ENCODE data around the gene ATP6AP1.
"Not testable (repeated sequence)": the region's sequence is repeated elsewhere in the genome, so short reads cannot be mapped to it uniquely, and the experiment has no call there.

Gene ATP6AP1

DNA sequence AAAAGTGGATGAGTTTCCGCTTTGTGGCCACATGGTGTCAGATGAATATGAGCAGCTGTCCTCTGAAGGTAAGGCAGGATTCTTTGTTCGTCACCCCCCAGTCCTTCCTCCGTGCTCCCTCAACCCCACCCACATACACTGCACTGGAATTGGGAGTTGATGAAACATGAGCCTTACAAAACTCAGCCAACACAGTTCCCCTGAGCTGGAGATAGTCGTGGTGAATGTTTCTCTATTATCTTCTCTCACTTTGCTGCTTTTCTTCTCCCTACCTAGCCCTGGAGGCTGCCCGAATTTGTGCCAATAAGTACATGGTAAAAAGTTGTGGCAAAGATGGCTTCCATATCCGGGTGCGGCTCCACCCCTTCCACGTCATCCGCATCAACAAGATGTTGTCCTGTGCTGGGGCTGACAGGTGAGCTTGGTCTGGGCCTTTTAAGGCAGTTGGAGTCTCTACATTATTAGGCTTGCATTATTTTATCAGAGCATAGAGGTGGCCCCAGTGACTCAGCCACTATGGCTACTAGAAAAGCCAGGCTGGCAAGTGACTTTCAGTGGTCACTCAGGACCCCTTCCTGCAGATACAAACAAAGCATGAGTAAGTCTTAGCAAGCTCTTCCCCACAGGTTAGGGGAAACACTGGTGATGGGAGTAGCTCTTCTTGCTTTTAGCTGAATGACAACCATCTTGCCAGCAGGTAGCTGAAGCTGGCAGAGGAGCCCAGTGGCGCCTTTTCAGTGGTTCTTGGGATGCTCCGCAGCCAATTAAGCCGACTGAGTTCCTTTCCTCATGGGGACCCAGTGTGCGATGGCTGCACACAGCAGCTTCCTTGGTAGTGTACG, 28.7 kb upstream of the ATP6AP1 start:
- no peak for DNase-seq (ENCODE audit: low spot score)

DNA sequence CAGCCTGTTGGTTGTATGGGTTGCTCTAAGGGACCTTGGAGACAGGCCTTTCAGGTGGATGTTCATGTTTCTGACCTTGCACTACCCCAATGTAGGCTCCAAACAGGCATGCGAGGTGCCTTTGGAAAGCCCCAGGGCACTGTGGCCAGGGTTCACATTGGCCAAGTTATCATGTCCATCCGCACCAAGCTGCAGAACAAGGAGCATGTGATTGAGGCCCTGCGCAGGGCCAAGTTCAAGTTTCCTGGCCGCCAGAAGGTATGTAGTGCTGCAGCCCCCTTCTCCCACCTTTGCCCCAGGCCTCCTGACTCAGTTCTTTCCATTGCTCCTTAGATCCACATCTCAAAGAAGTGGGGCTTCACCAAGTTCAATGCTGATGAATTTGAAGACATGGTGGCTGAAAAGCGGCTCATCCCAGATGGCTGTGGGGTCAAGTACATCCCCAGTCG, 28.1 kb upstream of the ATP6AP1 start:
- not testable (repeated sequence) for DNase-seq (ENCODE audit: low spot score)

DNA sequence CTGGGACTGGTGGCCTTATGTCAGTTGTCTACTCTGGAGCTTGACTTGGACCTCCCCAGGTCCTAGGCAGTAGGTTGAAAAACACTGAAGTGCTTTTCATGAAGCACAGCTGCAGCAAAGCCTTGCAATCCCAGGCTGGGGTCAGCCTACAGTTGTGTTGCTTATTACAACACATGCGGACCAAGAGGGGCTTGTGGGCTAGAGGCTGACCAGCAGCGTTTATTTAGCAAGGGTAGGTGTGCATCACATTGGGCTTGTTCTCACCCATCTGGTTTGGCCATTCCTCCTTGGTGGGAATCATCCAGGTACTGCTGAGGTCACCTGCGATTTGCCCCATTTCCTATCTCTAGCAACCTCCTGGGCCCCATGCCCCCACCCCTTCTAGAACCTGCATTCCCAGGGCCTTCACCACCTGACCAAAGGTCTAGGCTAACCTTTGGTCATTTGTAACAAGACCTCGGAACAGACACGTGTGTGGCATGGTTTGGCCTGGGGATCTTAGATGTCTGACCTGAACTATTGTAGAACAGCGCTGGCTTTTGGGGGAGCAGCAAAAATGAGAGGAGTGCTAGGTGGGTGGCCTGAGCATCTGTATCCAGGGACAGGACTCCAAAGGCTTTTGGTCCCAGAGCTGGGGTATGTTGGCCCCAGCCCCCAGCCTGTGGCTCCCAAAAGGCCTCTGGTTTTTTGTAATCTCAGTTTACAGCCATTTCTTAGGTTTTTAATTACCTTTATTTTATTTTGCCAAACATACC, 27.3 kb upstream of the ATP6AP1 start:
- DNase-seq (ENCODE audit: low spot score), result no peak

DNA sequence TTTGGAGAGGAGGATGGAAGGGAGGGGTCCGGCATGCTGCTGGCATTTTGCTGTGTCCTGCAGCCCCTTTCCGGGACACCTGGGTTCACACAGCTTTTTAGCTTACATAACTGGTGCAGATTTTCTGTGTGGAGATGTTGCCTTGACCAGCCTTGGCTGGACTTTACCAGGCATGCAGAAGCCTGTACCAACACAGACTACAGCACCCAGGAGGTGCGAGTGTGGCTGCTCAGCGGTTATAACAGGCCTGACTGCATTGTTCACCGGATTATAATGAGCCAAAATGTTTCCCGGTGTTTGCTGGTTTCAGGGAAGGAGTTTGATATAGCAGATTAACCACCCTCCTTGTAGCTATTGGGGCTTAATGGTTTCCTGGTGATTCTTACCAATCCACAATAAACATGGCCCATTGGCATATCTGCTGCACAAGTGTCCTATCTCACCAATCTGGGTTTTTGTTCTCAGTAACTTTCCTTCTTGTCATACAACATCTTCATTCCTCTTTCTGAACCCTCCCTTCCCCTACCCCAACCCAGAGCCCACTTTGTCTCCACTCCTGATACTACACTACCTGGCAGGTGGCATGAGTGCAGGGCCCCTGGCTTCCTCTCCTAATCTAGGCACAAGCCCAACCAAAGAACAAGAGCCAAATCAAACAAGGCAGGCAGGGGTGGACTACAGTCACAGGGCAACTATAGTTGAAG, 26.4 kb upstream of the ATP6AP1 start:
- DNase-seq (ENCODE audit: low spot score), result no peak

DNA sequence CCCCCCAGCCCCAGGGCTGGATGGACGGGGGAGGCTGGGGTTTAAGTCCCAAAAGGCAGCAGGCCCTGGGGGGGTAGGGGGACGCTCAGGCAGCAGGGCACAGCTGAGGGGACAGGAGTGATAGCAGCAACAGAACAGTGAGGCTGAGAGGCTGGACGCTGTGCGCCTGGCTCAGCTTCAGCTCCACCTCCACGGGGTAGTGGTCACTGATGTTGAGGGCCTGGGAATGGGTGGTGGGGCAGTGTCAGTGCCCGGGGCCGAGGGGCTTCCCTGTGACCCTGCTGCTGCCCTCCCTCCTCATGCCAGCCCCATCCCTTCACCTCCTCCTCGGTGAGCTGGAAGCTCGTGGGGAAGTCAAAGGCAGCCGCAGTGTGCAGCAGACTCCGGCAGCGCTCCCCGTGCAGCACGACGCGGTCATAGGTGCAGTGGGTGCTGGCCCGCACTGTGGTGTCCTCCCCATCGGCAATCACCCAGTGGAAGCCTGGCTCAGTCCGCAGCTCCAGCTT, 25.8 kb upstream of the ATP6AP1 start:
- no peak for DNase-seq (ENCODE audit: low spot score)

DNA sequence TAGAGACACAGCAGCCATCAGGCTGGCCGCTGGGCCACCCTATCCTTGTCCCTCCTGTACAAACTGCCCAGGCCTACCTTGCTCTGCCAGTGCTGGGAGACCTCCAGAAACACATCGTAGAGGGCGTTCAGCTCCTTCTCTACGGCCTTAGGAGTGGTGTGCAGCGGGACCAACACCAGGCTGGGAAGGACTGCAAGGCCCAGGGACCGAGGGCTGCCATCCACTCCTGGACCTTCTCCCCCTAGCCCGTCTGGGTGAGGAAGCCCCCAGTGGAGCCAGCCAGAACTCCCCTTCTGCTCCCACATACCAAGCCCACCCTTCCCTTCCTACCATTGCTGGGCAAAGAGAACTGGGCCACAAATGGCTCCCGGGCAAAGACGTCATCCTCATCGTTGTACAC, 25.3 kb upstream of the ATP6AP1 start:
- DNase-seq (ENCODE audit: low spot score), result no peak

DNA sequence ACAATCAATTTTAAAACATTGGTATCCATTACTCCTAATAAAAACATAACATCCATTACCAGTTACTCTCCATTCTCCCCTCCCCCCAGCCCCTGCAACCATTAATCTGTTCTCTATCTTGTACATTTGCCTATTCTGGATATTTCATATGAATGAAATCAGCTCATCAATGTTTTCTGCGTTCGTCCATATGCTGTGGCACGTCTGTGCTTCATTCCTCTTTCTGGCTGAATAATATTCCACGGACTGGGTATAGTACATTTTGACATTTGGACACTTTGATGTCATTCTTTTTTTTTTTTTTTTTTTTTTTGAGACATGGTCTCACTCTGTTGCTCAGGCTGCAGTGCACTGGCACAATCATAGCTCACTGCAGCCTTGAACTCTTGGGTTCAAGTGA, 24.6 kb upstream of the ATP6AP1 start:
- no peak for DNase-seq (ENCODE audit: low spot score)

DNA sequence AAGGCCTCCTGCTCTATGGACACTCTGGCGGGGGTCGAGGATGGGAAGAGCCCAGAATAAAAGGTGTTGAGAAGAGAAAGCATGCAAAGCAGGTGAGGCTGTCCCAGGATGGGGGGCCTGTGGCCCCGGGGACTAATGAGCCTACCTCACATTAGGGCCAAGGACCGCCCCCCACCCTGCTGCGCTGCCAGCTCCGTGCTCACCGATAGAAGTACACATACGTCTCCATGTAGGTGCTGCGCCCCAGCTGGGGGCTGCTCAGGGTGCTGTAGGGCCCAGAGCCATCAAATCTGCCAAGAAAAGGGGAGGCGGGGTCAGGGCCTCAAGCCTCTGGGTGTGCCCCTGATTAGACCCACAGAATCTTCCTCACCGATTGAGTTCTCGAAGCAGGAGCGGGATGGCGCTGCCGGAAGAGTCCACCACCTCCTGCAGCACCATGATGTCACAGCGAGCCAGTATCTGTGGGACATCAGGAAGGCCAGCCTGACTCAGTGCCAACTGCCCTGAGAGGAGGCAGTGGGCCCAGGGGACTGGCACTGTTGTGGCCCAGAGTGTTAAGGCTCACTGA, 23.8 kb upstream of the ATP6AP1 start:
- DNase-seq (ENCODE audit: low spot score), result no peak

DNA sequence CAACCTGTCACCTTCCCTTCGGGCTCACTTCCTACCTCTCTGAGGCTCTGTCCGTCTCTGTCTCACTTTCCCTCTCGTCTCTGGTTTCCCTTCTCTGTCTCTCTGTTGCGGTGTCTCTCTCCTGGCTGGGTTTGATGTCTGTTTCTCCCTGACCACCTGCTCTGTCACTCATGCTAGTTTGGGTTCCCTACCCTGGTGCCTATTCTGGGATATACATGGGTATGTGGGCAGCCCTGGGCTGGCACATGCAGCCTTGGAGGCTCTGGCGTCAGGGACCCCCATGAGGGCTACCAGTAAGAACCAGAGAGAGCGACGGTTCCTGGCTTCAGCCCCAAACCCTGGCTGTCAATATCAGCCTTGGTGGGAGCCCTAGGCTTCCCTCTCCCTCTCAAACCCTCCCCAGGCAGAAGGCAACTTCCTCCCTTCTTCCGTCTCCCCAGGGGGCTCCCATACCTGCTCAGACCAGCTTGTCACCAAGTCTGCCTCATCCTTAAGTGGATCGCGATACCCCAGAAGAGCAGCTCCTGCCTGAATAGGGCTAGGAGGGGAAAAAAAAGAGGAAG, 19.7 kb upstream of the ATP6AP1 start:
- no peak for DNase-seq (ENCODE audit: low spot score)

DNA sequence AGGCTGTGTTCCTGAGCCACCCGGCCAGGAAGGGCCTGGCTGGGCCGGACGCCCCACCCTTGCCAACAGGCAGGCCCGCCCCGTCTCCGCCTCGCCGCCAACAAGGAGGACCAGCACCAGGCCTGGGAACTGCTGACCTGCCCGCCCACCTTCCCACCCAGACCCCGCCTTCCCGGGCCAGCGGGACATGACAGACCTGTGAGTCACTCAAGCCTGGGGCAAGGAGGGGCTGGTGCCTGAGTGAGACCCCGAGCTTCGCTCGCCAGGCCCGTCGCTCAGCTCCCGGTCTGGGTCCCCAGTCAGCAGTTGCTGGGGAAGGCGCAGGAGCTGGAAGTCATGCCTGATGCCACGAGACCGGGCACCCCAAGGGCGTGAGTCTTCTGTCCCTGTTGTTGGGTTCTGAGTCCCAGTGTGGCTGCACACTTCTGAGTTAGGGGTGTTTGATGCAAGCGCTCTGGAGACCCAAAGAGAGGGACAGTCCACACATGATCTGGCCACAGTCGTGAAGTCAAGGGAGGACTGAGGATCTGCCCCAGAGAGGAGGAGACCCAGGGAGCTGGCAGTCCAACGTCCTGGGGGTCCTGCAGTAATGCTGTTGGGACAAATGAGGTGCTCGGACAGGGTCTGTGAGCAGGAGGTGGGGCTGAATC, 19.1 kb upstream of the ATP6AP1 start, which contains the start of gene DNASE1L1:
TSS of gene DNASE1L1 (minus strand) at position 33 of the 650 bp plus-strand sequence. CDS start 3,686 bp downstream, outside the sequence.
- DNase-seq (ENCODE audit: low spot score), result peak; percentile 48

DNA sequence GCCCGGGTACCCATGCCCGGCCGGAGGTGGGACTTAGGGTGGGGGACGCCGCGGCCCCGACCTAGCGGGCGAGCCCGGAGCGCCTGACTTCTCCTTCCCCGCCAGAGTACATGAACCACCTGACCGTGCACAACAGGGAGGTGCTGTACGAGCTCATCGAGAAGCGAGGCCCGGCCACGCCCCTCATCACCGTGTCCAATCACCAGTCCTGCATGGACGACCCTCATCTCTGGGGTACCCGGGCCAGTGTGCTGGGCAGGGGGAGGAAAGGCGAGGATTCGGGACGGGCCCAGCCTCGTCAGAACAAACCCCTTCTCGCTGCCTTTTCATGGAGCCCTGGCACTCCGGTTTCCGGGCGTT, 16.5 kb upstream of the ATP6AP1 start:
- DNase-seq (ENCODE audit: low spot score), result peak; percentile 64

DNA sequence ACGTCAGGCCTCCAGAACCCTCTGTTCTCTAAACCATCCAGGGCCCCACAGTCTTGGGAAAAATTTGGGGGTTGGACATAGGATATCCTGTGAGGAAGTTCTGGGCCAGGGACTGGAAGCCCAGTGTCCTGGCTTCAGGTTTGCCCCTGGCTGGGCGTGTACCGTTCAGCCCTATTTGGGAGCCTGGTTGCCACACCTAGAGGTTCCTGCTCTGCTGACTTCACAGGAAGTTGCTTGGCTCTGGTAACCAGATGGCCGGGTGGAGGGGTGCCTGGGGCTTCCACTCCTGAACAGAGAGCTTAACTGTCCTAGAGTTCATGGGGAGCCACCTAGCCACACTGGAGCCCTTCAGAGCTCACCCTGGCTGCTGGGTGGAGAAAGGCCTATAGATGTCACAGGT, 16.0 kb upstream of the ATP6AP1 start:
- DNase-seq (ENCODE audit: low spot score), result no peak

DNA sequence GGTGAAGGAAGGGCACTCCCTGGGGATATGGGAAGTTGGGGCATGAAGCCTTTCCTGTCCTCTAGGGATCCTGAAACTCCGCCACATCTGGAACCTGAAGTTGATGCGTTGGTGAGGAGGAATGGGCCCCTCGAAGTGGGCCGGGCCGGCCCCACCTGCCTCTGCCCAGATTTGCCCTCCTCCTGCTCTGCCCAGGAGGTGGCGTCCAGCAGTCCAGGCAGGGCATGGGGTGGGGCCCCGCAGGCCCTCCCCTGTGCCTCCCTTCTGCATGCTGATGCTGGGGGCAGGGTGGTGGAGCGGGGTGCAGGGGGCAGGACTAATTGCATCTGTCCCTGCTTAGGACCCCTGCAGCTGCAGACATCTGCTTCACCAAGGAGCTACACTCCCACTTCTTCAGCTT, 15.3 kb upstream of the ATP6AP1 start:
- no peak for DNase-seq (ENCODE audit: low spot score)

DNA sequence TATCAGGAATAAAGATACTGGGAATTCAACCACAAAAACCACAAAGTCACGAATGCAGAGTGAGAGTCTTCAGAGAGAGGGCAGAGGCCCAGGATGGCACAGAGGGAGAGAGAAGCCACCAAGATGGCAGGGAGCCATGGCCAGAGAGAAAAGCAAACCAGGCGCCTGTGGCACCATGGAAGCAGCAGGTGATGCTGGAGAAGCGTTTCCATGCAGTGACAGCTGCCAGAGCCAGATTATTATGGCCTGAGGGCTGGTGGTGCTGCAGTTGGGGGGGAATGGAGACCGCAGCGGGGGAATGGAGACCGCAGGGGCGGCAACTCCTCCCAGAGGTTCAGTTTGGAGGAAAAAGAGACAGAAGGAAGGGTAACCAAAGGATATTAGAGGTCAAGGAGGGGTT, 11.3 kb upstream of the ATP6AP1 start:
- no peak for DNase-seq (ENCODE audit: low spot score)

DNA sequence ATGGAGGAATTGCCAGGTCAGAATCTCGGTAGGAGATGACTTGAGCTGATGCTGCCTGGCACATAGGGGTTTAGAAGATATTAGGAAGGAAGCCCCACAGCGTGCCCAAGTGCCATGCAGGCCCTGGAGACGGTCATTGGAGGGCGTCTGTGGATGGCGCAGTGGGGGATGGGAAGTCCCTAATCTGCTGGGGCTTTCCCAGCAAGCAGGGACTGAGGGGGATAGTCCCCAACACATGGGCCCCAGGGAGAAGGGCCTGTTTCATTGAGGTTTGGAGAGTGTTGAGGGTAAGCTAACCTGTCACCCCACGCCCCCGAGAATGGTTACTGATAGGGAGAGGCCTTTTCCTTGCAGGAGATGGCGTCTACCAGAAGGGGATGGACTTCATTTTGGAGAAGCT, 9.3 kb upstream of the ATP6AP1 start:
- no peak for DNase-seq (ENCODE audit: low spot score)

DNA sequence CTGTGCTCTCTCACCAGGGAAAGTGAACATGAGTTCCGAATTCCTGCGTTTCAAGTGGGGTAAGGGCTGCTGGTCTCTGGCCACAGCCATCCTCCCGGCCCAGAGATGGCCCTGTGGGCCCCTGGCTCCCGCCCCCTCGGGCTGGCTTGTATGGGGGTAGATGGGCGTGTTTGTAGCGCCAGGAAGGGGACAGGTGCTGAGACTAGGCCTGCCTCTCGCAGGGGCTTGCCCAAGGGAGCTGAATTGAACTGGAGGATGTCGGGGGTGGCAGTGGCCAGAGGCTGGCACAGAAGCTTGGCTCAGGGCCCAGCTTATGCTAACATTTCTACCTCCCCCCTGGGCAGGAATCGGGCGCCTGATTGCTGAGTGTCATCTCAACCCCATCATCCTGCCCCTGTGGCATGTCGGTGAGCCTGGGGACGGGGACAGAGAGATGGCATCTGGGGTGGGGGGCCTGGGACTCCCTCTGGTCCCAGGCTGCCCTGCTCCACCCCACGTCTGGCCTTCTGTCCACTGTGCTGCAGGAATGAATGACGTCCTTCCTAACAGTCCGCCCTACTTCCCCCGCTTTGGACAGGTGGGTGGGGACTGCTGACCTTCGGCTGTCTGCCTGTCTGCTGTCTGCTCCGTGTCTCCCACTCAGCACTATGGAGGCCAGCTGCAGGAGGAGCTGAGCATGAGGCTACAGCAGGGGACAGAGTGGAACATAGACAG, 8.6 kb upstream of the ATP6AP1 start:
- no peak for DNase-seq (ENCODE audit: low spot score)

DNA sequence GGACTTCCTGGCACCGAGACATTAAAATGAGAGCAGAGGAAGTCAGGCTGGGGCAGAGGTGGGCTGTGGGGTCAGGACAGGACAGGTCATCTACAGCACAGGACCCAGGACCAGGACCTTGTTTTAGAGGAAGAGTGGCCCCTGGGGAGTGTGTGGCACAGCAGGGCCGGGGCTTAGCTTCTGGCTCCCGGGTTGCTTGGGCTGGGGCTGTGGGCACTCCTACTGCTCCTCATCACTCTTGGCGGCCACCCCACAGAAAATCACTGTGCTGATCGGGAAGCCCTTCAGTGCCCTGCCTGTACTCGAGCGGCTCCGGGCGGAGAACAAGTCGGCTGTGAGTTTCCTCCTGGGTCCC, 8.1 kb upstream of the ATP6AP1 start:
- no peak for DNase-seq (ENCODE audit: low spot score)

DNA sequence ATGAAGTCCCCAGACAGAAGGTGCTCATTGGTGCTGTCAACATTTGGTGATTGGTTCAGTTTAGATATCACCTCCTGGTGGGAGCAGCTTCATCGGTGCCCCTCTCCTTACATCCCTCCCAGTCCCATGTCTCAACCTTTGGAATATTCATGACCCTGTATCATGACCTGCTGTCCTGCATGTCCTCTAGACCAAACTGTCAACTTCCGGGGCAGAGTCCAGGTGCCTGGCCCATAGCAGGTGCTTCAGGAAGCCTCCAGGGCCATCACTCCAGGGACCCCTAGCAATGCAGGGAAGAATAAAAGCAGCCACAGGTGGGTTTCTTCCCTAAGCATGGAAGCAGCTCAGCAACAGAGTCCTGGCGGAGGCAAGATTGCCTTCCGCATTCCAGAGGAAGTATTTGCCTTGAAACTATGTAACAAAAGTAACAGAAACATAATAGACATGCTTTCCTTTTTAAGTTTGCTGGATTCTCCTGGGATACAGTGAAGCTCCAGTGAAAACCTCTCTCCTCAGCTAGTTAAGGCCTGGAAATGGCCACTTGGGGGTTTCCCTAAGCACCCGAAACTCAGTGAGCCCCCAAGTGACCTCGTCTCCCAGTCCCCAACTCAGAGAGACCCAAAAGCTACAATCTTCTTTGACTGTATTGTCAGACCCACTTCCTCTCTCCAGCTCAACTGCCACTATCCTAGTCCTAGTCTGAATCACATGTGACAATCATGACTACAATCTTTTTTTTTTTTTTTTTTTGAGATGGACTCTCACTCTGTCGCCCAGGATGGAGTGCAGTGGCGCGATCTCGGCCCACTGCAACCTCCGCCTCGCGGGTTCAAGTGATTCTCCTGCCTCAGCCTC, 1.3 kb upstream of the ATP6AP1 start:
- DNase-seq (ENCODE audit: low spot score), result no peak

DNA sequence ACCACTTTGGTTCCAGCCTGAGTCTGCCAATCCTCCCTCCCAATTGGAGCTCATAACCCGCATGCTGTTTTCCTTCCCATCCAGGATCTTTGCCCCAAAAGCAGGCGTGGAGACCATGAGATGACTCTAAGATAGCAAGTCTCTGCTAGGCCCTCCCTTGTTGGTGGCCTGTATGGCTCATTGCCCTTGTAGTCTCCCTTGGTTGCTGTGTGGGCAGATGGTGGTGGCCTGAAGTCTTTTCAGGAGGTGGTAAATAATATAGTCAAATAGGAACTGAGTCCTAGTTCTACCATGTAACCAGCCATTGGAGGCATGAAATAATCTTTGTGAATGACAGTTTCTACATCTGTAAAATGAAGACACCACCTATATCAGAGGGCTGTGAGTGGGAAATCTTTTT, 1.2 kb downstream of the ATP6AP1 start:
- no peak for DNase-seq (ENCODE audit: low spot score)

DNA sequence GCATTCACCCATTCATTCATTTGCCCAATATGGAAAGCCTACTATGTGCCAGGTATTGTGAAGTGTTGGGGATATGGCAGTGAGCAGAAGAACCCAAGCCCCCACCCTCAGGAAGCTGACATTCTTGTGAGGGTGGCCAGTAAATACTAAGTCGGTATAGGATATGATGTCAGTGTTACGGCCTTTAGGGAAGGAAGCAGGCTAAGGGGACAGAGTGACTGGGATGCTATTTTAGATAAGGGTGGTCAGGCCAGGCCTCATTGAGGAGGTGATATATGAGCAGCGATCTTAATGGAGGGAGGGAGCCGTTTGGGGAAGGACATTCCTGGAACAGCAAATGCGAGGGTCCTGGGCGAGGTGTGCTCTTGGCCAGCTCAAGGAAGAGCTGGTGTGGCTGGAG, 2.0 kb downstream of the ATP6AP1 start:
- DNase-seq (ENCODE audit: low spot score), result no peak

Measured in Ammon's horn (tissue), 1 donor.